Brain pericyte (primary cell): ENCODE results near the gene ABLIM3.

ENCODE experiments used
- DNase-seq: peaks from one replicate; pipeline ENCODE4 v3.0.0-alpha.2; 2012; ENCODE audit warnings: low read depth, low spot score

ABLIM3 gene

GRCh38 chr5:149157330-149157729 is 16.0 kb downstream of the ABLIM3 start:
- DNase-seq, result no peak

GRCh38 chr5:149160291-149160787 is 19.0 kb downstream of the ABLIM3 start:
- DNase-seq, result no peak

- DNase-seq, result no peak
Observed at GRCh38 chr5:149161026-149161687, 19.9 kb downstream of the ABLIM3 start.

GRCh38 chr5:149161850-149162249 is 20.6 kb downstream of the ABLIM3 start:
- no peak for DNase-seq

GRCh38 chr5:149162401-149163084 is 21.2 kb downstream of the ABLIM3 start:
- DNase-seq, result no peak

GRCh38 chr5:149164731-149165130 is 23.4 kb downstream of the ABLIM3 start:
- DNase-seq, result no peak

- DNase-seq, result no peak
Observed at GRCh38 chr5:149166128-149166527, 24.8 kb downstream of the ABLIM3 start.

- no peak for DNase-seq
Observed at GRCh38 chr5:149166591-149167100, 25.4 kb downstream of the ABLIM3 start.

GRCh38 chr5:149168276-149168906 is 27.1 kb downstream of the ABLIM3 start:
- no peak for DNase-seq

GRCh38 chr5:149170299-149170698 is 29.0 kb downstream of the ABLIM3 start:
- no peak for DNase-seq

GRCh38 chr5:149172261-149172660 is 31.0 kb downstream of the ABLIM3 start:
- DNase-seq, result no peak

GRCh38 chr5:149172709-149173505 is 31.6 kb downstream of the ABLIM3 start:
- DNase-seq, result no peak

GRCh38 chr5:149174847-149175234 is 33.5 kb downstream of the ABLIM3 start:
- no peak for DNase-seq

- no peak for DNase-seq
Observed at GRCh38 chr5:149175346-149176105, 34.2 kb downstream of the ABLIM3 start.

GRCh38 chr5:149177339-149177843 is 36.1 kb downstream of the ABLIM3 start:
- DNase-seq, result no peak

- DNase-seq, result no peak
Observed at GRCh38 chr5:149177911-149178565, 36.7 kb downstream of the ABLIM3 start.

GRCh38 chr5:149181732-149182131 is 40.4 kb downstream of the ABLIM3 start:
- DNase-seq, result no peak

GRCh38 chr5:149182241-149182640 is 40.9 kb downstream of the ABLIM3 start:
- DNase-seq, result no peak

GRCh38 chr5:149185067-149185466 is 43.8 kb downstream of the ABLIM3 start:
- no peak for DNase-seq

- DNase-seq, result no peak
Observed at GRCh38 chr5:149186506-149186905, 45.2 kb downstream of the ABLIM3 start.
